Progenitor cell of endocrine pancreas (in vitro differentiated cells): ENCODE data around the gene PRMT1. TPM values are rescaled to one million over a fixed set of nuclear protein-coding genes. Genes with fewer than 3 reads are reported as not detected.

Experiments
- DNase-seq: peaks from one replicate; pipeline ENCODE4 v3.0.0; 2021; ENCODE audit warnings: low spot score; ENCODE audit not compliant: unreplicated experiment
- H3K27ac Mint-ChIP-seq: 2 replicates; pipeline ENCODE4 v1.8.0; 2021; ENCODE audit warnings: mild to moderate bottlenecking, moderate library complexity, mixed read lengths
- H3K27me3 Mint-ChIP-seq: 2 replicates; pipeline ENCODE4 v1.8.0; 2021; ENCODE audit warnings: mixed read lengths
- H3K36me3 Mint-ChIP-seq: 2 replicates; pipeline ENCODE4 v1.8.0; 2022; ENCODE audit warnings: mixed read lengths; ENCODE audit not compliant: insufficient read depth
- H3K4me1 Mint-ChIP-seq: 2 replicates; pipeline ENCODE4 v1.8.0; 2021; ENCODE audit warnings: low read depth, mixed read lengths
- H3K4me3 Mint-ChIP-seq: 2 replicates; pipeline ENCODE4 v1.8.0; 2021; ENCODE audit warnings: low read depth, mild to moderate bottlenecking, moderate library complexity, mixed read lengths
- H3K9me3 Mint-ChIP-seq: 2 replicates; pipeline ENCODE4 v1.8.0; 2021; ENCODE audit warnings: low read depth, mixed read lengths
- CTCF ChIP-seq: fragments of 200-600 bp; sonication (generic); IDR thresholded peaks from one replicate; pipeline ENCODE4 v1.5.0; 2021; ENCODE audit warnings: antibody characterized with exemption, mild to moderate bottlenecking; ENCODE audit not compliant: unreplicated experiment
- total RNA-seq: library from RNA; stranded (reverse); gene quantifications from 2 replicates; pipeline ENCODE4 v1.2.1, GENCODE V29; 2021

PRMT1 gene
- total RNA-seq, 1 donor from 2014 or later: 306 TPM

DNA sequence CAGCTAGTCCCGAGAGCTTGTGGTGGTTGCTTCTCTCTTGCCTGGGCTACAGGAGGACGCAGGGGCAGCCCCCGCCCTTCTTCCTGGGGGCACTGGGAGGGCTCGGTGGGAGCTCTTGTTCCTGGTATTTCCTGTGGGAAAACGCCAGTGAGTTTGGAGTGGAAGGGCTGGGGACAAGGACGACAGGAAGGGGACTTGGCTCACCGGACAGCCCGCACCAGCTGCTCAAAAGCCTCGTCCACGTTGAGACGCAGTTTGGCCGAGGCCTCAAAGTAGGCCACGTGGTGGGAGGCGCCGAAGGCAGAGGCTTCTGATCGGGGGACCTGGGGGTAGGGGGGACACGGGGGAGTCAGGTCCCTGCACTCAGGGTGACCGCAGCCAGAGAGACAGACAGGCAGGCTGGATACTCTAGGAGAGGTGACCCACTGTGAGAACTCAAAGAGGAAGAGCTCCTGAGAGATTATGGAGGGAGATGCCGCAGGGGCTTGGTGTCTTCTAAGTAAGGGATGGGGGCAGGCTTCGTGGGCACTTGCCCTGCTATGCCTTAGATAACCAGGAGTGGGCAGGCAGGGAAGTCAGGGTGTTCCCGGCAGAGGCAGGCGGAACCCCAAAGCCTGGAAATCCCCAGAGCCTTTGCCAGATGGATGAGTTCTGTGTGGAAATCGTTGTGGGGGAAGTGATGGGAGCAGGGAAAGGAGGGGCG lies 41.4 kb upstream of the PRMT1 start:
- no peak for TF ChIP-seq CTCF
- no peak overlapping the region for H3K4me3 Mint-ChIP-seq
- H3K27ac Mint-ChIP-seq: peak overlapping the region; percentile 81
- no peak for DNase-seq
- H3K4me1 Mint-ChIP-seq: peaks cover 18% of the 10 kb centered on the region
- peaks cover 33% of the 10 kb centered on the region for H3K27me3 Mint-ChIP-seq
- H3K36me3 Mint-ChIP-seq: no peaks in the 10 kb centered on the region
- H3K9me3 Mint-ChIP-seq: no peaks in the 10 kb centered on the region

- Mint-ChIP-seq H3K4me1 (peaks cover 22% of the 10 kb centered on the region), H3K36me3 (no peaks in the 10 kb centered on the region), H3K27me3 (peaks cover 33% of the 10 kb centered on the region), H3K27ac (peak overlapping the region; percentile 81), H3K4me3 (no peak overlapping the region), H3K9me3 (no peaks in the 10 kb centered on the region)
- no peak for TF ChIP-seq CTCF
- DNase-seq: no peak
Observed at GRCh38 chr19:49636233-49636932, 40.7 kb upstream of the PRMT1 start.

GRCh38 chr19:49637821-49638738 lies 39.0 kb upstream of the PRMT1 start:
- H3K9me3 Mint-ChIP-seq: no peaks in the 10 kb centered on the region
- TF ChIP-seq CTCF: no peak
- H3K4me3 Mint-ChIP-seq: peak overlapping the region; percentile 58
- peak overlapping the region; percentile 19 for H3K27ac Mint-ChIP-seq
- DNase-seq: no peak
- H3K4me1 Mint-ChIP-seq: peaks cover 32% of the 10 kb centered on the region
- peaks cover 33% of the 10 kb centered on the region for H3K27me3 Mint-ChIP-seq
- no peaks in the 10 kb centered on the region for H3K36me3 Mint-ChIP-seq

DNA sequence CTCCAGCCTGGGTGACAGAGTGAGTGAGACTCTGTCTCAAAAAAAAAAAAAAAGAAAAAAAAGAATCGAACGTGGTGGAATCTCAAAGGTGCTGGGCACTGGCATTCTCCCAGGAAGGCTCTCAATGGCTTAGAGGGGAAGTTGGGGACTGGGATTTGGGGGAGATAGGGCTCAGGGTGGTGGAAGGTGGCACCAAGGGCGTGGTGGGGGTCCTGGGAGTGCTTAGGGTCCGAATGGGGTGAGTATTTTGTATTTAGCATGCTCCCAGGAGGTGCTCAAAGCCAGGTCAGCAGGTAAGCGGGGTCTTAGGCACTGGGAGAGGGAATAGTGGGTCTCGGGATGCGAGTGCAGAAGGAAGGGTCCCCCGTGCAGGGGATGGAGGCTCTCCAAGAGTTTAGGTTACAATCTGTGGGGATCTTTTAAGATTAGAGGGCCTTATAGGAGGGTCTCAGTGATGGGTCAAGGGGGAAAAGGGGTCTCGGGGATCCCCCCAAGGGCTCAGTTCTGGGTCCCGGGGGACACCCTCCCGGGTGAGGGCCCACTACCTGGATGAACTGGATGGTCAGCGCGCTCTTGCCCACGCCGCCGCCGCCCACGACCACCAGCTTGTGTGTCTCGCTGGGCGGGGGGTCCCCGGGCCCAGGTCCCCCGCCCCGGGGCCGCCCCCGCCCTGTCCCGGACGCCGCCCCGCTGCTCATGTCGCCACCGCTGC lies 37.5 kb upstream of the PRMT1 start:
- DNase-seq: no peak
- Mint-ChIP-seq H3K27ac (peak overlapping the region; percentile 88), H3K27me3 (peaks cover 33% of the 10 kb centered on the region), H3K4me3 (peak overlapping the region; percentile 98), H3K36me3 (peaks cover 1% of the 10 kb centered on the region), H3K4me1 (peaks cover 41% of the 10 kb centered on the region), H3K9me3 (no peaks in the 10 kb centered on the region)
- no peak for TF ChIP-seq CTCF
